Occipital lobe (tissue), 2 donors: ENCODE results near the gene BLNK. TPM values are rescaled to one million over a fixed set of nuclear protein-coding genes. Genes with fewer than 3 reads are reported as not detected.
A peak's percentile ranks its signal among the peaks of the same experiment; 100 is the strongest.
"Not testable (repeated sequence)": the region's sequence is repeated elsewhere in the genome, so short reads cannot be mapped to it uniquely, and the experiment has no call there.

Experiments
- DNase-seq: peaks from one replicate; lab custom pipeline; 2025; lab: John Stamatoyannopoulos, UW
- total RNA-seq: library from RNA; depleted of rRNA; stranded (reverse); fragments of >200 nt; gene quantifications from one replicate; pipeline ENCODE4 v1.2.3, GENCODE V29; 2014

The BLNK gene
- total RNA-seq = 0.78 TPM

DNA sequence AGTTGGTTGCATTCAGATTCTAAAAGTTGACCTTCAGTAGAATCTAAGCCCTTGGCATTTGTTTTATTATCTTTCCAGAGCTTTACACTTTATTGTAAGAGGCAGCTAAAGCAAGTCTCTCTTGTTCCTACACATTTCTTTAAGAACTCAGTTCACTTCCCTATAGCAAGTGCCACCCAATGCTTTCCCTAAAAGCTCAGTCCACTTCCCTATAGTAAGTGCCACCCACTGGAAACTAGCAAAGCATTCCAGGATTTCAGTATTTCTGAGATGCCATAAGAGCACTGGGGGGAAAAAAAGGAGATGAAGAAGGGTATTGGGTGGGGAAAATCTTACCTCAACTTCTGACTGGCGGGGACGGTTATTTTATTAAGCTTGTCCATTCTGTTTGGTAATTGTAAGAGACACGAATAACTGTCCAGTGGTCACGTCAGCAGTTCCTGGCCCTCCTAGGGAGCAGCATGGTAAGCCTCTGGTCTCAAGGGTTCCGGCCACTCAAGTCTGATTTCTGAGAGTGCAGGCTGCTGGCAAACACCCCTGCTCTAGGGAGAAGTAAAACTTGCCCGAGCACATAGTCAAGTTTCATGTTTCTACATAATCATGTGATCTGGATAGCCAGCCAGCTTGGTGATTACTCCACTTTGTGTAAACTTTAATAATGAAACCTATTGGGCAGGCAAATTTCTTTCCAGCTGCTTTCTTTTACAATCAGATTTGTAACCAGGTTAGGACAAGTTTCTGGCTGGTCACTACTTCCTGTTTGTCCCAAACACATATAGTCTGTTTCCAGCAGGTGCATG, at the start of gene BLNK:
TSS of gene BLNK (minus strand) at position 554 of the 800 bp plus-strand sequence. CDS start at position 383, 171 bp downstream.
- DNase-seq = no peak

DNA sequence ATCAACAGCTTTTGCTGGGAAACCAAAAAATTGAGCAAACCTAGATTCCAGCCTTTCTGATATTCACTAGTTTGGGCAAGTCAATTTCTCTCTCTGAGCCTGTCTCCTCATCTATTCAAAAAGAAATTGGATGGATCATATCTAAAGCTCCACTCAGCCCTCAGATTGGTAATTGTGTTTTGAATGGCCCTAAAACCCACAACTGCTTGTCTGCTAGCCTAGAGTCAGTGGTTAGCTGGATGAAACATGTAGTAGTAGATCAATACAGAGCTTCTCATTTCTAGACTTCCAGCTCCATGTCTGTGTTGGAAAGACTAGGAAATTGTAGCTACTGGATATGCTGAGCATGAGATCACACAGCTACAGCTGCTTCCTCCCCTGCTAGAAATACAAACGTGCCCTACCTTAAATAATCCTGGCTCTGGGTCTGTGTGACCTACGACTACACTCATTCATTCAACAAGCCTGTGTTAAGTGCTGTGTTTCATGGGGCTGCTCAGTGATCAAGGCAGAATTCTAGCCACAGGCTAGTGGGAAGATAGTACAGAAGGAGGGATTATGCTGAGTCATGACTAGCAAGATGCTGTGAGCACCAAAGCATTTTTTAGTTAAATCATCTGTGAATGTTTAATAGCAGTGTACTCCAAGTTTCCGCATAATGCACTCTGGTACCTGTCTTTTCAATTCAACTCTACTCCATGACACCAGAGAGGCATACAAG, 48.5 kb upstream of the BLNK start:
- no peak for DNase-seq

DNA sequence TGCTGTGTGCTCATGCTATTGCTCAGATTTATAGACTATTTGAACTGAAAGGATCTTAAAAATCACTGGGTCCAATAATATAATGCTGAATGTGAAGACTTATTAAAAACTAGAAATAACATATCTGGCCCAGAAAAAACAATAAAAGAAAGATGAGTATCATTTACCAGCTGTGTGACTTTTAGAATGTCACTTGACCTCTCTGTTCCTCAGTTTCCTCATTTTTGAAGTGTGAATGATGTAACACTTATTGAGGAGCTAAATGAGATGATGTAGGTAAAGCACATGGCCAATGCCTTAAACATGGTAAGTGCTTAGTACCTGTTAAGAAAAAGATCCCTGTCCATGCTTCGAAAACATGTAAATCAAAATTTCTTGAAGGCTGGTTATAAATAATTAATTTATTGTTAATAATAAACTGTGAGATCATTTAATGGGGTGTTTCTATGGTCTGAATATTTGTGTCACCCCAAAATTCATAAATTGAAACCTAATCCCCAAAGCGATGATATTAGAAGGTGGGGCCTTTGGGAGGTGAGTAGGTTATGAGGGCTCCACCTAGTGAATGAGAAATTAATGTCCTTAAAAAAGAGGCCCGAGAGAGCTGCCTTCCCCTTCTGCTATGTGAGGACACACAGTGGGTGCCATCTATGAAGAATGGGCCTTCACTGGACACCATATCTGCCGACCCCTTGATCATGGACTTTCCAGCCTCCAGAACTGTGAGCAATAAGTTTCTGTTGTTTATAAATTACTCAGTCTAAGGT, 45.9 kb upstream of the BLNK start:
- DNase-seq = no peak

DNA sequence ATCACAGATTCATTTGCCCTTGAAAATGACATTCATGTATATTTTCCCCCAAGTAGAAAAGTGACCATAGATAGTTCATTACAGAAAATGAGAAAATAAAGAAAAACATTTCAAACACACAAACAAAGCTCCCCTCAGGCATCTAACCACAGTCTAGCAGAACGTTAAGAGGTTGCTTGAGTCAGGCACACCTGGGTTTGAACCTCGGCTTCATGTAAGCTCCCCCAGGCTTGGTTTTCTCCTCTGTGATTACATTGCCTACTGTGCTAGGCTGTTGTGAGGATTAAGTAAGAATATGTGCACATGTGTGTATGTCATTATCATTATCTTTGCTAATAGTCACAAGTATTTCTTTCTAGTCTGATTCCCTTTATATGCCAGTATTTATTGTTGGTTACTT, 42.0 kb upstream of the BLNK start:
- DNase-seq = no peak

DNA sequence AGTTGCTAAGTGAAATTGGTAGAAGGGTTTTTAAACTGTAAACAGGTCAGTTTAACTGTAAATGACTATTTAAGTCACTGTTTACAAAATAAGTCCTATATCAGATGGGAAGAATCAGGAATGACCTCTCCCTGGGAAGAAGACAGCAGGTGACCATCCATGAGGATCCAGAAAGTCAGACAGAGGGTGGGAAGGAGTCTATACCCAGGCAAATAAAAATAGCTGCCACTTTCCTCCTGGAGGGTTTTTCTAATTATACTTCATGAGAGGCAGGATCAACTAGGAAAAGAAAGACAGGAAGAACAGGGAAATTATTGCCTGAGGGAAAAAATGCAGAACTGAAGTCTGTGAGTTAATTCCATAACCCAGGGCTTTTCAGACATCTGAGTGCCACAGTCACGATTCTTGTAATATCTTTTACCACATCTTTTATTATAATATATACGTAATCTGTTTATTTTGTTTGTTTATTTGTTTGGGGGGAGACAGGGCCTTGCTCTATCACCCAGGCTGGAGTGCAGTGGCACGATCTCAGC, 39.9 kb upstream of the BLNK start:
- no peak for DNase-seq

DNA sequence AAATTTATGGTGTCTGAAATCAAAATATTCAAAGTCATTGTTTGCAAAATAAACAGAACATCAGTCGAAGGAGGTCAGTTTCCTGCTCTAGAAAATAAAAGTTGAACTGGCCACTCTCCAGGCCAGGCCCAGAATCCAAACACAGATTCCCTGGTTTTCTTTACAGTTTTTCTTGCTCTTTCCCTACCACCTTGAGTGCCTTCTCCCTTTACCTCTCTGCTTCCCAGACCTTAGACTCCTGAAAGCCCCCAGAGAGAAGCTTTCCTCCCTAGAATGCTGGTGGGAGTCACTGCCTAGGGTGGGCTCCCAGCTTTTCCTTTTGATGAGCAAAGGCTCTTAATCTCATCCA, 38.9 kb upstream of the BLNK start:
- no peak for DNase-seq

DNA sequence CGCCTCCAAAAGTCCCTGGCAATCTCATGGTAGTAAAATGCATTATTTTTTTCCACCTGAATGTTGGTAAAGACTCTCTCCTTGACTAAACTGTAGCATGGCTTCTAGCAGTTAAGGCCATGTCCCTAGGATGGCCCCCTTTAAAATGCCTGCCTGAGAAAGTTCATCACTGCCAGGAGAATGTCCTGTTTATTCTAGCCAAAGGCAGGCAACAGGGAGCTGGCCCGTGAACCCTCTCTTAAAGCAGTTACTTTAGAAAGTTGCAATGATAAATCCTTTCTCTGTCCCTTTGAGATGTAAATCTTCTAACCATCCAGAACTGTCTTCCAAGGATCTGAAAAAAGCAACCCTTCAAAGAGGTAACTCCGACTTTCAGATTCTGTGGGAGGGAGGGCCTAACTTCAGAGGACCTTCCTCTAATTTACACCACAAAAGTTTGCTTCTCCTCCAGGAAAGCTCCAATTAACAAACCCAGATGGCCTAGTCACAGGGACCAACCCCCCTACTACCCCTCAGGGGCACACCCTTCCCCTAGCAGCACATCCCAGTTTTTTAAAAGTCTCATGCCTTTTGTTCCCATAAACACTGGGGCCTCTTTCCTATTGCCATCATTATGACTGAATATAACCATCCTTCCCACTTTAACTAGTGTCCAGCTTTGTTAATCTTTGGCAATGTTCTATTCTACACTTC, 38.4 kb upstream of the BLNK start:
- no peak for DNase-seq

DNA sequence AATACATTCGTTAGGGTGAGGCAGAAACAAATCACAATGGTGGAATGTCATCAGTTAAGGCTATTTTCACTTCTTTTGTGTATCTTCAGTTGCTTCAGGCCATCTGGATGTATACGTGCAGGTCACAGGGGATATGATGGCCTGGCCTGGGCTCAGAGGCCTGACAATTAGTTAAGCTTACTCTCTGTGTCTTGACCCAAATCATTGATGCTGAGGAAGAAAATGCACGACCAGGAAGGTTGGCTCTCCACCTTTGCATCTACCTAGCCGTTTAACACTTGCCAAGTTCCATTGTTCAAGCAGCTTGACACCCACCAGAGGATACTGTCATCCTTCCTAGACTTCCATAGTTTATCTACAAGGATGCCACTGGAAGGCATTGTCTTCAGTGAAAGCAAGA, 37.5 kb upstream of the BLNK start:
- DNase-seq = not testable (repeated sequence)

DNA sequence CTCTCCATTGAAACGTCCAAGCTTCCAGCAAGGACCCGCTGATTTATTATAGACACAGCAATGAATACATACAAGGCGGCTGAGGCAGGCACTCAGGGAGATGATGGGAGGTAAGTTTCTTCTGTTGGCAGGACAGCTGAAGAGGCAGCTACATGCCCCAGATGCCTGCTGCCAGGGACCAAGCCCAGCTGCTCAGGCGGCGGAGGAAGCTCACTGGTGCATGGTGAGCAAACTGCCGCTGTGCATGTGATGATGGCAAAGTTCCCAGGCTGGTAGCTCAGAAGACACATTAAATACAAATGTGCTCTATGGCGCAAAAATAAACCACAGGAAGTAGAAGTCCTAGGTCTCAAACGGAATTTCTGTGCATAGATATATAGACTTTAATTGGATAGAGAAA, 35.1 kb upstream of the BLNK start:
- peak; percentile 44 for DNase-seq

DNA sequence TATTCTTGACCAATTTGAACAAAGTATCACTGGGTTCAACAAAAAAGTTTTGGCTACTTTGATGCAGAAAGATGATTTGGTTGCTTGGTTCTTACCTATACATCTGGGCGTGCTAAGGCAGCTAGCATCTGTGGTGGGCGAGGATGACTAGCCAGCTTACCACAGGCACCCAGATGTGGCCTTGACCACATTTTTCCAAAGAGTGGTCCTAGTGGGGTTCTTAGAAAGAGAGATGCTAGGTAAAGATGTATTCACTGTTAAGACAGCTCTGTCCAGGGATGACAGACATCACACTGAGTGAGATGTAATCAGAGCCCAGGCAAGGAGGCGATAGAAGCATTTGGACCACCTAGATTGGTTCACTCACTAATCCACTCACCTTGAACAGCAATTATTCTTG, 33.6 kb upstream of the BLNK start:
- no peak for DNase-seq

DNA sequence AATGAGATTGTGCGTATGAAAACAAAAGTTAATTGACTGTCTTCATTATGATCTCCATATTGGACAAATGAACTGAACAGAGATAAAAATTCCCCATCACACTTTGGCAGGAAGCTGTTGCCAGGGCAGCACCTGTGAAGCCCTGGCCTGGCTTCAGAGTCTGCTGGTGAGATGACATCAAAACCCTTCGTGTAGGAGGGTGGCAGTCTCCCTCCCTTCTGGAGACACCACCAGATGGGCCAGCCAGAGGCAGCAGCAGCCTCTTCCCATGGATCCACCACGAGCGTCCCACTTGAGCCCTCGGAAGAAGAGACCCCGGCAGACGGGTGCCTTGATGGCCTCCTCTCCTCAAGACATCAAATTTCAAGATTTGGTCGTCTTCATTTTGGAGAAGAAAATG, 32.9 kb upstream of the BLNK start, which contains the start of gene DNTT:
TSS of gene DNTT (plus strand) at position 205 of the 400 bp plus-strand sequence. CDS start at position 269, 64 bp downstream.
- DNase-seq = no peak

DNA sequence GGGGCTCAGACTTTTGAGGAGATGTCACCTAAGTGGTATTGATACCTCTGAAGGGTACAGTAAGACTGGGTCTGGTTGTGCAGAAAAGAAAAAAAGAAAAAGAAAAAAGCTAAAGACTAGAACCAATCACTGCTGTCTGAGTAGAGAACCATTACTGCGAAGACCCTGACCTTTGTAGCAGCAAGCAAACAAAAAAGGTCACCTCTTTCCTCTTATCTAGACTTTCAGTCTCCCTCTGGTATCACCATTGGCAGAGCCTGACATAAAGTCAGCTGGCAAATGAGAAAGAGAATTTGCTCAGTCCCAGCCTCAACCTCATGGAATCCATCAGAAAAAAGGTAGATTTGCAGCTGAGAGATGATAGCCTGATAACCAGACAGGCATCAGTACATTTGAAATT, 30.2 kb upstream of the BLNK start:
- DNase-seq = no peak

DNA sequence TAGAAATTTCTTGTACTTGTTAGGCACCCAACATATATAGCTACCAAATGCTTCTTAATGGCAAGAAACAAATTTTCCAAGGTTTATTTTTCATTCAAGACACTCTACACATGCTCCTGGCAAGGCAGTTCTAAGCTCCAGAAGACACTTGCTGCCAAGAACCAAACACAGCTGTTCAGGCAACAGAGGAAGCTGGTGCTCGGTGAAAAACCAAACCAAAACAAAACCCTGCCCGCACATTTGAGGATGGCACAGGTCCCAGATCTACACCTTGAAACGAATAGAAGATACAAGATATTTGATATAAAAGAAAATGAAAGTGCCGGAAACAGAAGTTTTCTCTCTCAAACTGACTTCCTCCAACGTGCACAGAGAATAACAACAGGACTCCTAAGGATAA, 28.0 kb upstream of the BLNK start:
- no peak for DNase-seq

DNA sequence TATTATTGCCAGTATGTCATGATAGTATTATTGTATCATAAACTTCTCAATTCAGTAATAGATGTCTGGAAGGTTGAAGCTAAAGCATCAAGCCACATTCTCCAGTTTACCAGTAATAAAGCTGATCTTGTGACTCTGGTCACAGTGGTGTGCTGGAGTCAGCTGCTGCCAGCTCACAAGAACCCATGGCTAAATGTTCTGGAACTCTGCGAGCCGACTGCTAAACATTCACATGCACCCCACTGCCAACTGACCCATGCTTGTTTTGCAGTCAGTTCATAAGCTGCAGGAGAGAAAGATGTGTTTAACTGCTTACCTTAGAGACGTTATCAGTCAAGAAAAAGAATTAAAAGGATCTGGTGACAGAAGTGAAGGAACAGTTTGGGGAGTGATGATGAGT, 27.0 kb upstream of the BLNK start:
- no peak for DNase-seq

DNA sequence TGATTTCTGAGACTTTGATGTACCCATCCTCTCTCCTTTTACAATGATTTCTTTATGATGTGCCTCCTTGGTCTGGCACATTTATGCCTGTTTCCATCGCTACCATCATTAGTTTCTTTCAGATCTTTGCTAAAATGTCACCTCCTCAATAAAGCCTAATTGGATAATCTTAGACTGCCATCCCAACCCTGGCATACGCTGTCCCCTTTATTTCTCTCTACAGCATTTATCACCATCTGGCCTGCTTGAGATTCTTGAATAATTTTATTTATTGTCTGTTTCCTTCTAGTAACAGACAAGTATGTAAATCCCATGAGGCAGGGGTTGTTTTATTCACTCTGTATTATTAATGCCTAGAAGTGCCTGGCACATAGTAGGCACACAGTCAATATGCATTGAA, 26.1 kb upstream of the BLNK start:
- no peak for DNase-seq

DNA sequence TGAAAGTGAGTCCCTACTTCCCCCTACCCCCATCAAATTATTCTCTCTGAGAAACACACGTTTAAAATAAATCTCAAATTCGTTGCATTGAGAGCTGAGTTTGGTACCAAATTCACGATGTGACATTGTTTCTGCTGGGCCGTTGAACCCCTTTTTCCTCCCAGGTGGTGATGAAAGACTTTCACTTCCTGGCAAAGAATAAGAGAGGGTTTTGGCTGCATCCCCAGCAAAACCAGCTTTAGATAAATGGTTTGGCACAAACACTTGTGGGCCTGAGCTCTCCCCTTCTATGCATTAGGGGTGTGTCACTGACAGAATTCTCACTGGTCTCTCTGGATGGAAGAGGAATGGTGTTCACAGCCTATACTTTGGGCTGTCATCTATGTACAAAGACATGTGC, 24.1 kb upstream of the BLNK start:
- no peak for DNase-seq

DNA sequence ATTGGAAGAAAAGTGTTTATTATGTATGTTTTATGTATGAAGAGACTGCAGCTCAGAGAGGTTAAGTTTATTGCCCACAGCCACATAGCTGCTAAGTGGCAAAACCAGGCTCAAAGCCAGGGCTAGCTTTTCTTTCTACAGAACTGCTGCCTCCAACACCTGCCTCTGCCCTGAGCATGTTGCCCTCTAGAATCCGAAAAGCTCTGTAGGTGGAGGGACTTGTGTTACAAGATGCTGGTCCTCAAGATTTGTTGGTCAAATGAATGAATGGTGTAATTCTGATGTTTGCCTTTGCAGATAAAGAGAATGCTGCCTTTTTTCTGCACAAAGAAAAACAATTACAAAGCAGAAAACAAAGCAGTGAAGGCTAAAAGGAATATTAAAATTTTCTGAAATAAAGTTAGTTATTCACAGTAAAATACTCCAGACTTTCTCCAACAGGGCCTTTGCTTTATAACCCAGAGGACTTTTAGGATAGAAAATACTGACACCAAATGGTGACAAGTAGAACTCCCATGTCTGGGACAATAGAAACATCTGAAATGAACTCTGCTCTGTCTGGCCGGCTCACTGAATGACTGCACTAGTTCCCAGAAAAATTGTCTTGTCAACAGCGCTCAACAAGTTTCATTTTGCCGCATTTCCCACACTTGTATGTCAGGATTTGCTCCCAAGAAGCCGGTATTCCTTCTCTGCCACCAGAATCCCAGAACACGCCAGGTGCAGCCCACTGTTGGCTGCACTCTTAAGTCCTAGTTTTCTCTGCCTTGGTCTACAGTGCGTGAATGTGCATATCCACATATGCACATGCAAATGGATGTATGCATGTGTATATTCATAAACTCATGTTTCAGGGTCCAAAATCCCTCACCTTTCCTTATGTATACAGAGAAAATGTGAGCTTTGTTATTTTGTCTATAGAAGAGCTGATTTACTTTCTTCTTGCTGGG, 21.9 kb upstream of the BLNK start:
- no peak for DNase-seq

DNA sequence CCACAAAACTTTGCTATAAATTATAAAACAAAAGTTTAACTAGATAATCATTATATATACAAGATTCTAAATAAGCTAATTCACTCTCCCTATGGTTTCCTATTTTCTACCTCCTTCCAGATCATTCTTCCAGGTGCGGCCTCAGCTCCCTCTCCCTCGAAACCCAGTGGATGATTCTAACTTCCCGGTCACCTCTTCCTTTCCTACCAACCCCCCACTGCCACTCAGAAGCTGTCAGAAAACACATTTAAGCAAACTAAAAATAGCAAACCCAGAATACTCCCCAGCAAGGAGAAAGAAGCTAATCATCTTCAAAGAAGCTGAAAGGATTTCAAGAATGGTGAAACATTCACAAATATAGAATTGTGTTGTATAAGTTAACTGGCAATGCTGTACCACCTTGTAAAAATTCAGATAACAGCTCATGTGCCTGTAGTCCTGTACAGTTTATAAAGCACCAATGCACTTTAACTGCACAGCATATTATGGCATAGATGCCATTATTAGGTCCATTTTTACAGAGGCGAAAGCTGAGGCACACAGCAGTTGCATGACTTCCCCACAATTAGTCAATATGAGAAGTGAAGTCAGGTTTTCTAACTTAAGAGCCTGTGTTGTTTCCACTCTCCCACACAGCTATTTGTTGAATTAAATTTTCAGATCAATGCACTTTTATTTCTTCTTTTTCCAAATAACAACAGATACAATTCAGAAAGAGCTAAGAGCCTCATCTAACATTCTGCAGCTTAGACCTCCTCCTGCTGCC, 19.2 kb upstream of the BLNK start:
- DNase-seq = no peak

DNA sequence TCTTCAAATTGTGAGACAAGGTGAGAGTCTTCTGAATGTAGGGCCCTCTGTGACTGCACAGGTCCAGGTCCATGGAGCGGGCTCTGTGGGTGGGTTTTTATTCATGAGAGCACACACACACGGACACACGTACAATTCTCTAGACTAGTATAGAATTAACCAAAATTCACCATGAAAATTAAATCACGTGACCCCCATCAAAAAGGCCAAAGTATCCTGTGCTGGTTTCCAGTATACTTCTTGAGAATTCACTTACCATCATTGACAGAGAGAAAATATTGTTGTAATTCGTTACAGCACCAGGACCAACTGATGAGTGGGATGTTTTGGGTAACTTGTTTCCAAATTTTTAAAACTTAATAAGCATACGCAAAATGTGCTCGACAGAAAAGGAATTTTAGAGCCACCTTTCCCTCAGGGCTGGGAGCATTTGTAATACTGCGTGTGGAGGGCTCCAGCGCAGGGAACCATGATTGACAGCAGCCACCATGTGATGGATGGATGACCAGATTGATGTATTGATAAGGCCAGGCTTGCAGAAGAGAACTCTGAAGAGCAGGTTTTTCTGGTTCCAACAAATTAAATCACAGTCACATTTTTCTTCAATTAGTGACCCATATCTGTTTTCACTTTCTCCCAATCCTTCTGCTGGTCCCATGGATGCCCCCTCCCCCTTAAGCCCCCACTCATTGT, 18.0 kb upstream of the BLNK start:
- no peak for DNase-seq
